DOHH2 (cell line): ENCODE results near the gene TRAF1.
A peak's percentile ranks its signal among the peaks of the same experiment; 100 is the strongest.

Experiments used
- H3F3A ChIP-seq: fragments of 200-600 bp; sonication (generic), shearing (Covaris generic); 2 replicates; pipeline ENCODE4 v1.6.0; 2016; ENCODE audit warnings: antibody characterized with exemption, mild to moderate bottlenecking; ENCODE audit not compliant: control insufficient read depth, insufficient read depth
- H3K27ac ChIP-seq: fragments of 200-600 bp; sonication (generic); 2 replicates; pipeline ENCODE4 v1.5.1; 2014; ENCODE audit warnings: low read depth, mild to moderate bottlenecking, low read length, moderate library complexity
- H3K27me3 ChIP-seq: fragments of 200-600 bp; sonication (generic); 2 replicates; pipeline ENCODE4 v1.6.1; 2014; ENCODE audit warnings: mild to moderate bottlenecking, low read length, mixed read lengths; ENCODE audit not compliant: control insufficient read depth
- H3K36me3 ChIP-seq: fragments of 200-600 bp; sonication (generic); 2 replicates; pipeline ENCODE4 v1.6.1; 2014; ENCODE audit warnings: mild to moderate bottlenecking, low read length, moderate library complexity, mixed read lengths; ENCODE audit not compliant: control insufficient read depth
- H3K4me1 ChIP-seq: fragments of 200-600 bp; sonication (generic); 2 replicates; pipeline ENCODE4 v1.6.1; 2014; ENCODE audit warnings: mild to moderate bottlenecking, low read length, mixed read lengths; ENCODE audit not compliant: control insufficient read depth
- H3K4me2 ChIP-seq: fragments of 200-600 bp; sonication (generic); 2 replicates; pipeline ENCODE4 v1.6.0; 2014; ENCODE audit warnings: mild to moderate bottlenecking, low read length, moderate library complexity
- H3K4me3 ChIP-seq: fragments of 200-600 bp; sonication (generic); 2 replicates; pipeline ENCODE4 v1.5.1; 2014; ENCODE audit warnings: mild to moderate bottlenecking, low read length, mixed read lengths
- H3K79me2 ChIP-seq: fragments of 200-600 bp; sonication (generic); 2 replicates; pipeline ENCODE4 v1.6.1; 2014; ENCODE audit warnings: mild to moderate bottlenecking, low read length, mixed read lengths; ENCODE audit not compliant: control insufficient read depth
- H3K9me2 ChIP-seq: fragments of 200-600 bp; sonication (generic); replicated peaks from 2 replicates; pipeline ENCODE4 v1.6.1; 2014; ENCODE audit warnings: mild to moderate bottlenecking, low read length, mixed read lengths; ENCODE audit not compliant: control insufficient read depth
- H3K9me3 ChIP-seq: fragments of 200-600 bp; sonication (generic); 2 replicates; pipeline ENCODE4 v1.6.1; 2014; ENCODE audit warnings: antibody characterized with exemption, low read length, mixed read lengths; ENCODE audit not compliant: control insufficient read depth, insufficient read depth
- H4K20me1 ChIP-seq: fragments of 200-600 bp; sonication (generic); 2 replicates; pipeline ENCODE4 v1.6.0; 2014; ENCODE audit warnings: low read depth, mild to moderate bottlenecking, antibody characterized with exemption, low read length, moderate library complexity; ENCODE audit not compliant: control insufficient read depth, insufficient read depth
- EZH2phosphoT487 ChIP-seq: fragments of 200-600 bp; sonication (generic); IDR thresholded peaks from 2 replicates; pipeline ENCODE4 v1.6.1; 2017; ENCODE audit warnings: borderline replicate concordance, mild to moderate bottlenecking, antibody characterized with exemption, low read length, moderate library complexity, mixed read lengths
- TF ChIP-seq, protein P1 (sequence below): fragments of 200-600 bp; sonication (generic); IDR thresholded peaks from one replicate; pipeline ENCODE4 v1.5.1; 2014; ENCODE audit warnings: antibody characterized with exemption, mild to moderate bottlenecking, low read depth, low read length; ENCODE audit not compliant: poor library complexity, severe bottlenecking

Gene TRAF1

DNA sequence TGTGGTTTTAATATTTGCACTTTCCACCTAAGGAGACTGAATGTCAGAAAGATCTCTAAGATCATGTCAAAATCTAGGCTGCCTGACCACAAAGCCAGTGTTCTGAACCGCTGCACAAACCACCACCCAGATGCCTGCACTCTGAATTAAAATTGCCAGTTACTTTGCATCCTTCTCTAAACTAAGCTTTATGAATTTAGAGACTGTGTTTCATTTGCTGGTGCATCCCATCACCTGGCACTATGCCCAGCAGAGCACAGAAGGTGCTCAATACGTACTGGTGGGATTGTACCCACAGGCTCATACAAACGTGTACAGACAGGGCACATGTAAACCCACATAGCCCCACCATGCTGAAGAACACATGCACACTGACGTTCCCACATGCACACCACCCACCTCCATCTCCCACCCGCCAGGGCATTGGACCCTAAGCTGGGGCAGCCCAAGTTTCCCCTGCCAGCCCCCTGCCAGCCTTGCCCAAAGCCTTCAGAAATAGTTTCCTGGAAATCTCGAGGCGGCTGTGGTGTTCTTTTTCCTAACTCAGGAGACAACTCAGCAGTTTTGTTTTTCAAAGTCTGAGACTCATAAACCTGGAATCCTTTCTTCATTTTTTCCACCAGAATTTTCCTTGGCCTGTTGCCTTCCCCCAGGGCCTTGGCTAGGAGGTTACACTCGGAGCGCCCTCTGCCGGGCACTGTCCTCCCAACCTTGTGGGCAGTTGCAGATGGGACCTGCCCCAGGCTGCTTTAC, 9.6 kb upstream of the TRAF1 start:
- peak overlapping the region; percentile 59 for H3K4me3 ChIP-seq
- H3F3A ChIP-seq, result peaks cover 46% of the 10 kb centered on the region
- no peaks in the 10 kb centered on the region for H3K36me3 ChIP-seq
- peak overlapping the region; percentile 86 for H3K4me2 ChIP-seq
- peaks cover 74% of the 10 kb centered on the region for H3K4me1 ChIP-seq
- no peaks in the 10 kb centered on the region for H3K27me3 ChIP-seq
- H3K9me2 ChIP-seq, result no peaks in the 10 kb centered on the region
- TF ChIP-seq, protein P1, sequence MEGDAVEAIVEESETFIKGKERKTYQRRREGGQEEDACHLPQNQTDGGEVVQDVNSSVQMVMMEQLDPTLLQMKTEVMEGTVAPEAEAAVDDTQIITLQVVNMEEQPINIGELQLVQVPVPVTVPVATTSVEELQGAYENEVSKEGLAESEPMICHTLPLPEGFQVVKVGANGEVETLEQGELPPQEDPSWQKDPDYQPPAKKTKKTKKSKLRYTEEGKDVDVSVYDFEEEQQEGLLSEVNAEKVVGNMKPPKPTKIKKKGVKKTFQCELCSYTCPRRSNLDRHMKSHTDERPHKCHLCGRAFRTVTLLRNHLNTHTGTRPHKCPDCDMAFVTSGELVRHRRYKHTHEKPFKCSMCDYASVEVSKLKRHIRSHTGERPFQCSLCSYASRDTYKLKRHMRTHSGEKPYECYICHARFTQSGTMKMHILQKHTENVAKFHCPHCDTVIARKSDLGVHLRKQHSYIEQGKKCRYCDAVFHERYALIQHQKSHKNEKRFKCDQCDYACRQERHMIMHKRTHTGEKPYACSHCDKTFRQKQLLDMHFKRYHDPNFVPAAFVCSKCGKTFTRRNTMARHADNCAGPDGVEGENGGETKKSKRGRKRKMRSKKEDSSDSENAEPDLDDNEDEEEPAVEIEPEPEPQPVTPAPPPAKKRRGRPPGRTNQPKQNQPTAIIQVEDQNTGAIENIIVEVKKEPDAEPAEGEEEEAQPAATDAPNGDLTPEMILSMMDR, result peak; percentile 98
- TF ChIP-seq EZH2phosphoT487, result no peak
- peak overlapping the region; percentile 93 for H3K27ac ChIP-seq
- no peaks in the 10 kb centered on the region for H4K20me1 ChIP-seq
- H3K9me3 ChIP-seq, result no peaks in the 10 kb centered on the region
- H3K79me2 ChIP-seq, result no peaks in the 10 kb centered on the region

DNA sequence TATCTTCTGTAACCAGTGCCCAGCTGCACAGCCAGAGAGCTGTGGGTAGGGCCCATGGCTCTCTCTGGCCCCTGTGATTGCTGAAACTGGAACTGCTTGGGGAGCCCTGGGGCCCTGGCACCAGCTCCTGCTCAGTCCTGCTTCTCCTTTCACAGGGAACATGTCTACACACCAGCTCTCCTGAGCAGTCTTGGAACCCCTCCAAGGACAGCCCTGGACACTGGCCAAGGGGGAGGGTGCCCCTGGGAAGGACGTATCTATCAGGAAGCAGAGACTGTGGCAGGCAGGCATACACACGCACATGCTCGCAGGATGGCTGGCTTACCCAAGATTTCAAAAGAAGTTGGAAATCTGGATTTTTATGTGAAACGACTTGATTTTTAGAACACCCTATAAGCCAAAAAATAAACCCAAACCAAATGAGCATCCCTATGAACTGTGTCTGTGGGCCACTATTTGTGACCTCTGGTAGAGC, 8.8 kb upstream of the TRAF1 start:
- no peaks in the 10 kb centered on the region for H4K20me1 ChIP-seq
- TF ChIP-seq EZH2phosphoT487, result no peak
- TF ChIP-seq, protein P1, result no peak
- H3K4me2 ChIP-seq, result peak overlapping the region; percentile 86
- no peaks in the 10 kb centered on the region for H3K9me2 ChIP-seq
- peak overlapping the region; percentile 93 for H3K27ac ChIP-seq
- H3F3A ChIP-seq, result peaks cover 50% of the 10 kb centered on the region
- peak overlapping the region; percentile 59 for H3K4me3 ChIP-seq
- H3K27me3 ChIP-seq, result no peaks in the 10 kb centered on the region
- no peaks in the 10 kb centered on the region for H3K79me2 ChIP-seq
- H3K9me3 ChIP-seq, result no peaks in the 10 kb centered on the region
- H3K4me1 ChIP-seq, result peaks cover 80% of the 10 kb centered on the region
- no peaks in the 10 kb centered on the region for H3K36me3 ChIP-seq

DNA sequence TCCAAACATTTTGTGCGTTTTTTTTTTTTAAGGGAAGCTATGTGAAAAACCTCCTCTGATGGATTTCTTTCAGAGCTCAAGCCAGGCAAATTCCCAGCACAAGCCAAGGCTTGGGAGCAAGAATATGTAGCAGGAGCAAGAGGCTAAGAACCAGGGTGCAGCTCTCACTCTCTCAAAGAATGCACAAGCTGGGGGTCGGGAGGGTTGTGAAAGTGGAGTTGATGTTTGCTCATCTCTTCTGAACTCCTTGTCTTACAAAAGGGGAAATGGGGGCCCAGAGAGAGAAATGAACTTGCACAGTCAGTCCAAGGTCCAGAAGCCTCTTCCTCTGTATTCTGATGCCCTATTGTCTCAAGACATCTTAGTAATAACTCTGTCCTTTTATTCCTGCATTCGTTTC, 7.7 kb upstream of the TRAF1 start:
- H3K4me1 ChIP-seq, result peaks cover 86% of the 10 kb centered on the region
- peak overlapping the region; percentile 93 for H3K27ac ChIP-seq
- H3K36me3 ChIP-seq, result no peaks in the 10 kb centered on the region
- peaks cover 55% of the 10 kb centered on the region for H3F3A ChIP-seq
- H3K9me3 ChIP-seq, result no peaks in the 10 kb centered on the region
- no peaks in the 10 kb centered on the region for H4K20me1 ChIP-seq
- TF ChIP-seq EZH2phosphoT487, result no peak
- TF ChIP-seq, protein P1, result no peak
- H3K79me2 ChIP-seq, result no peaks in the 10 kb centered on the region
- H3K4me3 ChIP-seq, result peak overlapping the region; percentile 59
- H3K27me3 ChIP-seq, result no peaks in the 10 kb centered on the region
- no peaks in the 10 kb centered on the region for H3K9me2 ChIP-seq
- peak overlapping the region; percentile 86 for H3K4me2 ChIP-seq
